ENCODE measurements around the gene FUT8. TPM values are rescaled to one million over a fixed set of nuclear protein-coding genes. Genes with fewer than 3 reads are reported as not detected.

FUT8 gene
- total and polyA plus RNA-seq, 2 of the 8 experiments (the other 6 are each of a cell fraction or from before 2014, with no cell fraction given) = 10.5 to 25.1 TPM

DNA sequence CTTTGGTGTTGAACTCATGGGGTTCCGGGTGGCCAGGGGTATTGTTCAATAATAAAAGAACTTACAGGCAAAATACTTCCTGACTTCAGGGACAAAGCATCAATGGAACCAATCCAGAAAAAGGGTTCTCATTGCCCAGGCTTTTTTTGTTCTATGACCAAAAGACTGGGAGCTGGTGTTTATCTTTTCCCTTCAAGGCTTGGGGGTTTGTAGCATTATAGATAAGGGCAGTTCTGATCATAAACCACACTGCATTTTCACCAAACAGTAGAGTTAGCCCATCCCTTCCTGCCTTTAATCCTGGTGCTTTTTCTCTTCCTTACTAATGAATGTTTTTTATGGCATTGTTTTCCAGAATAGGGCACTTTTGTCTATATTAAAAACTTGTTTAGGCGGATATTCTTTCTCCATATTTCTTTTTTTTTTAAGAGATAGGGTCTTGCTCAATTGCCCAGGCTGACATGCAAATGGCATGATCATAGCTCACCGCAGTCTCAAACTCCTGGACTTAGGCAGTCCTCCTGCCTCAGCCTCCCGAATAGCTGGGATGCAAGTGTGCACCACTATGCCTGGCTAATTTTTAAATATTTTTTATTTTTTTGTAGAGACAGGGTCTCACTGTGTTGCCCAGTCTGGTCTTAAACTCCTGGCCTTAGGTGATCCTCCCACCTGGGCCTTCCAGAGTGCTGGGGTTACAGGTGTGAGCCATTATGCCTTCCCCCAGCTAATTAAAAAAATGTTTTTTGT lies 9.7 kb downstream of the FUT8 start:
- H3K4me2 ChIP-seq (ENCODE audit: insufficient read depth in 1 of 2, low read depth in 2 of 2, low read length in 2 of 2) = no peak overlapping the region
- H2BK15ac ChIP-seq (ENCODE audit: low read length) = no peak overlapping the region
- no peaks in the 10 kb centered on the region for H4K20me1 ChIP-seq (replicated peaks in 1 of 2; ENCODE audit: control insufficient read depth in 1 of 2, insufficient read depth in 2 of 2, low read length in 2 of 2)
- H2AFZ ChIP-seq (ENCODE audit: low read length) = no peak overlapping the region
- no peaks in the 10 kb centered on the region for H3K27me3 ChIP-seq (replicated peaks in 1 of 4; ENCODE audit: control insufficient read depth in 3 of 4, extremely low read depth in 1 of 4, insufficient read depth in 3 of 4, low read length in 3 of 4)
- no peak overlapping the region for H2BK12ac ChIP-seq (ENCODE audit: low read depth, low read length)
- POLR2A ChIA-PET (ENCODE audit: partially characterized antibody) = interaction anchor here (1.0 kb wide), 1 partner anchor 9 kb away, joined by 4 read pairs; no protein-coding TSS in a partner anchor
- H2AK5ac ChIP-seq (ENCODE audit: low read depth, low read length) = no peak overlapping the region
- H3K4ac ChIP-seq (replicated peaks; ENCODE audit: insufficient read length, low read depth, low read length) = no peak overlapping the region
- no peaks in the 10 kb centered on the region for H3K36me3 ChIP-seq (ENCODE audit: control insufficient read depth in 2 of 4, insufficient read depth in 4 of 4, low read length in 3 of 4)
- H4K5ac ChIP-seq (ENCODE audit: insufficient read length, low read depth, low read length) = no peak overlapping the region
- no peaks in the 10 kb centered on the region for H3K23me2 ChIP-seq (ENCODE audit: low read depth, low read length)
- CTCF ChIA-PET (ENCODE audit: partially characterized antibody) = interaction anchor here (2.3 kb wide), 1 partner anchor 257 kb away, joined by 5 read pairs; no protein-coding TSS in a partner anchor
- no peaks in the 10 kb centered on the region for H3K79me1 ChIP-seq (ENCODE audit: low read depth, low read length)
- no peak for DNase-seq (ENCODE audit: low read depth in 1 of 2, low spot score in 2 of 2)
- H3K23ac ChIP-seq (ENCODE audit: insufficient read length) = no peak overlapping the region
- H3K9ac ChIP-seq (replicated peaks in 1 of 4; ENCODE audit: extremely low read depth in 1 of 4, low read depth in 3 of 4, low read length in 3 of 4) = no peak overlapping the region
- H3K27ac ChIP-seq (ENCODE audit: low read depth, low read length) = no peak overlapping the region
- H2BK5ac ChIP-seq (ENCODE audit: low read depth, low read length) = no peak overlapping the region
- H3K9me3 ChIP-seq (ENCODE audit: insufficient read depth in 2 of 2, low read depth in 1 of 2, low read length in 1 of 2) = no peaks in the 10 kb centered on the region
- H3K56ac ChIP-seq (replicated peaks; ENCODE audit: insufficient read length, low read depth, low read length) = no peak overlapping the region
- no peak overlapping the region for H4K8ac ChIP-seq (ENCODE audit: extremely low read depth, insufficient read depth, low read length)
- H4K91ac ChIP-seq (replicated peaks; ENCODE audit: insufficient read length, low read length) = no peak overlapping the region
- H2BK20ac ChIP-seq (ENCODE audit: low read length) = no peak overlapping the region
- no peak overlapping the region for H3K14ac ChIP-seq (ENCODE audit: insufficient read length)
- peaks cover 0 to 3% (median 2%) of the 10 kb centered on the region in 4 experiments; a peak in 3 of 7 replicates for H3K4me1 ChIP-seq (replicated peaks in 1 of 4; ENCODE audit: control insufficient read depth in 3 of 4, insufficient read depth in 4 of 4, low read length in 3 of 4)
- H3K79me2 ChIP-seq (ENCODE audit: control insufficient read depth in 1 of 2, insufficient read depth in 2 of 2, low read length in 2 of 2) = peaks cover 0 to 29% of the 10 kb centered on the region in 2 experiments; a peak in 2 of 4 replicates
- WGBS, 2 experiments (ENCODE audit: extremely low coverage in 1 of 2, insufficient coverage in 1 of 2, insufficient read length in 1 of 2, insufficient replicate concordance in 2 of 2, low coverage in 1 of 2, low lambda C conversion rate in 2 of 2, missing lambda C conversion rate in 1 of 2) = 86% methylated on average over 4 of the region's 4 CpGs; no CpG with 5 or more reads in 1 of the 2 experiments
- no peak overlapping the region for H3K18ac ChIP-seq (ENCODE audit: extremely low read depth, low read length)
- FAIRE-seq = no peak
- H2BK120ac ChIP-seq (replicated peaks; ENCODE audit: low read depth, low read length) = no peak overlapping the region
- H3K4me3 ChIP-seq (ENCODE audit: extremely low read depth in 1 of 4, insufficient read depth in 2 of 4, low read depth in 3 of 4, low read length in 4 of 4) = no peak overlapping the region
- TF ChIP-seq POLR2A (IDR thresholded peaks at IDR 0.05; ENCODE audit: control extremely low read depth in 1 of 2, low read depth in 2 of 2, low read length in 2 of 2) (no peak), TEAD4 (IDR thresholded peaks at IDR 0.05; ENCODE audit: low read depth, low read length) (no peak), RFX5 (IDR thresholded peaks at IDR 0.05; ENCODE audit: borderline replicate concordance, low read depth, low read length) (no peak), RXRA (IDR thresholded peaks at IDR 0.05; ENCODE audit: insufficient read depth, low read depth, low read length) (no peak), BCL11A (IDR thresholded peaks at IDR 0.05; ENCODE audit: low read depth in 2 of 2, low read length in 2 of 2) (no peak), SUZ12 (IDR thresholded peaks at IDR 0.05; ENCODE audit: low read length) (no peak), EP300 (IDR thresholded peaks at IDR 0.05; ENCODE audit: borderline replicate concordance in 1 of 2, low read depth in 2 of 2, low read length in 2 of 2) (no peak)
- TF ChIP-seq, protein P1, sequence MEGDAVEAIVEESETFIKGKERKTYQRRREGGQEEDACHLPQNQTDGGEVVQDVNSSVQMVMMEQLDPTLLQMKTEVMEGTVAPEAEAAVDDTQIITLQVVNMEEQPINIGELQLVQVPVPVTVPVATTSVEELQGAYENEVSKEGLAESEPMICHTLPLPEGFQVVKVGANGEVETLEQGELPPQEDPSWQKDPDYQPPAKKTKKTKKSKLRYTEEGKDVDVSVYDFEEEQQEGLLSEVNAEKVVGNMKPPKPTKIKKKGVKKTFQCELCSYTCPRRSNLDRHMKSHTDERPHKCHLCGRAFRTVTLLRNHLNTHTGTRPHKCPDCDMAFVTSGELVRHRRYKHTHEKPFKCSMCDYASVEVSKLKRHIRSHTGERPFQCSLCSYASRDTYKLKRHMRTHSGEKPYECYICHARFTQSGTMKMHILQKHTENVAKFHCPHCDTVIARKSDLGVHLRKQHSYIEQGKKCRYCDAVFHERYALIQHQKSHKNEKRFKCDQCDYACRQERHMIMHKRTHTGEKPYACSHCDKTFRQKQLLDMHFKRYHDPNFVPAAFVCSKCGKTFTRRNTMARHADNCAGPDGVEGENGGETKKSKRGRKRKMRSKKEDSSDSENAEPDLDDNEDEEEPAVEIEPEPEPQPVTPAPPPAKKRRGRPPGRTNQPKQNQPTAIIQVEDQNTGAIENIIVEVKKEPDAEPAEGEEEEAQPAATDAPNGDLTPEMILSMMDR (IDR thresholded peaks at IDR 0.05; ENCODE audit: control extremely low read depth in 1 of 3, insufficient read depth in 1 of 3, low read depth in 1 of 3, low read length in 3 of 3) = no peak
- TF ChIP-seq, protein P2, sequence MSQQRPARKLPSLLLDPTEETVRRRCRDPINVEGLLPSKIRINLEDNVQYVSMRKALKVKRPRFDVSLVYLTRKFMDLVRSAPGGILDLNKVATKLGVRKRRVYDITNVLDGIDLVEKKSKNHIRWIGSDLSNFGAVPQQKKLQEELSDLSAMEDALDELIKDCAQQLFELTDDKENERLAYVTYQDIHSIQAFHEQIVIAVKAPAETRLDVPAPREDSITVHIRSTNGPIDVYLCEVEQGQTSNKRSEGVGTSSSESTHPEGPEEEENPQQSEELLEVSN (IDR thresholded peaks at IDR 0.05) = no peak

All from H1 (cell line).